WI38 (cell line): ENCODE measurements around the gene ZER1.

Experiments
- H3K4me3 ChIP-seq: 2 replicates; pipeline ENCODE4 v1.5.1; 2011; ENCODE audit warnings: low read depth, mild to moderate bottlenecking, control low read depth, low read length
- TF ChIP-seq, protein P1 (sequence below): IDR thresholded peaks from 2 replicates; pipeline ENCODE4 v1.5.1; 2012; ENCODE audit warnings: low read depth, mild to moderate bottlenecking, control low read depth, low read length

ZER1 gene

GRCh38 chr9:128771745-128772519, at the start of gene ZER1:
TSS of gene ZER1 (minus strand) at chr9:128771927. CDS start at chr9:128755565, 16,362 bp downstream.
- TF ChIP-seq, protein P1, sequence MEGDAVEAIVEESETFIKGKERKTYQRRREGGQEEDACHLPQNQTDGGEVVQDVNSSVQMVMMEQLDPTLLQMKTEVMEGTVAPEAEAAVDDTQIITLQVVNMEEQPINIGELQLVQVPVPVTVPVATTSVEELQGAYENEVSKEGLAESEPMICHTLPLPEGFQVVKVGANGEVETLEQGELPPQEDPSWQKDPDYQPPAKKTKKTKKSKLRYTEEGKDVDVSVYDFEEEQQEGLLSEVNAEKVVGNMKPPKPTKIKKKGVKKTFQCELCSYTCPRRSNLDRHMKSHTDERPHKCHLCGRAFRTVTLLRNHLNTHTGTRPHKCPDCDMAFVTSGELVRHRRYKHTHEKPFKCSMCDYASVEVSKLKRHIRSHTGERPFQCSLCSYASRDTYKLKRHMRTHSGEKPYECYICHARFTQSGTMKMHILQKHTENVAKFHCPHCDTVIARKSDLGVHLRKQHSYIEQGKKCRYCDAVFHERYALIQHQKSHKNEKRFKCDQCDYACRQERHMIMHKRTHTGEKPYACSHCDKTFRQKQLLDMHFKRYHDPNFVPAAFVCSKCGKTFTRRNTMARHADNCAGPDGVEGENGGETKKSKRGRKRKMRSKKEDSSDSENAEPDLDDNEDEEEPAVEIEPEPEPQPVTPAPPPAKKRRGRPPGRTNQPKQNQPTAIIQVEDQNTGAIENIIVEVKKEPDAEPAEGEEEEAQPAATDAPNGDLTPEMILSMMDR: no peak
- peak within 1 kb of the TSS; percentile 97 for H3K4me3 ChIP-seq

DNA sequence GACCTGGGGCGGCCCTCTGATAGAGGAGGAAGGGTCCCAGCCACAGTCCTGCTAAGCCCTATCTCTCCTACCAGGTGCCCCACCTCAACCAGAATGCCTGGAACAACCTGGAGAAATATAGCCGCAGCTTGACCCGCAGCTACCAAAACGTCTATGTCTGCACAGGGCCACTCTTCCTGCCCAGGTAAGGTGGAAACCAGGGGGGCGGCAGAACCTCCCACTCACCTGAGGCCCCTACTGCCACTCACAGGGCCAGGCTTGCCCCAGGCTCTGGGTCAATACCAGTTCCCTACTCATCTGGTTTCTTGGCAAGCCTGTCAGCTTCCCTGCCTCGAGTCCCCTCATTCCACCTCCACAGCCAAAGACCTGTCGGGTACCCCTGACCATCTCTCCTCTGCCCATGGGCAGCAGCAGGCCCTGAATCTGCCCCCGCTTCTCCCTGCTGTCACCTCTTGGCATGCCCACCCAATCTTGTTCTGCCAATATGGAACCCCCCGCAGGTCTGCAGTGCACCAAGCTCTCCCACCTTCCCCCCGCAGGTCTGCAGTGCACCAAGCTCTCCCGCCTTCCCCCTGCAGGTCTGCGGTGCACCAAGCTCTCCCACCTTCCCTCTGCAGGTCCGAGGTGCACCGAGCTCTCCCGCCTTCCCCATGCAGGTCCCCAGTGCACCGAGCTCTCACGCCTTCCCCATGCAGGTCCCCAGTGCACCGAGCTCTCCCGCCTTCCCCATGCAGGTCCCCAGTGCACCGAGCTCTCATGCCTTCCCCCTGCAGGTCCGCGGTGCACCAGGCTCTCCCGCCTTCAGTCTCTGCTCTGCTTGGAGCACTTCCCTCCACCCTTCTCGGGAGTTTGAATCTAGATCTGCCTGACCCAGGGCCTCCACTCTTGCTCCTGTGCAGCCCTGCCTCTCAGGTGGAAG, 49.2 kb upstream of the ZER1 start:
- TF ChIP-seq, protein P1: no peak
- no peak overlapping the region for H3K4me3 ChIP-seq

- no peak overlapping the region for H3K4me3 ChIP-seq
Observed at GRCh38 chr9:128819716-128820664, 48.3 kb upstream of the ZER1 start.

GRCh38 chr9:128818839-128819715, 47.4 kb upstream of the ZER1 start:
- TF ChIP-seq, protein P1: no peak
- H3K4me3 ChIP-seq: peak overlapping the region; percentile 57

More at GRCh38 chr9:128819716-128820664, 48.3 kb upstream of the ZER1 start:
- TF ChIP-seq, protein P1: no peak

- TF ChIP-seq, protein P1: peak; percentile 98
Observed at GRCh38 chr9:128818099-128818838, 46.5 kb upstream of the ZER1 start, which contains the start of gene ENDOG. TSS of gene ENDOG (plus strand) at chr9:128818500. CDS start at chr9:128818685, 185 bp downstream.

More at GRCh38 chr9:128818099-128818838, 46.5 kb upstream of the ZER1 start, which contains the start of gene ENDOG:
- peak within 1 kb of the TSS; percentile 57 for H3K4me3 ChIP-seq
